HepG2 (cell line): ENCODE results near the gene USP20. TPM values are rescaled to one million over a fixed set of nuclear protein-coding genes. Genes with fewer than 3 reads are reported as not detected.

Source experiments
- ATAC-seq: fragments of 200-7000 bp; cut with Tn5 transposase; 3 replicates; pipeline ENCODE4 v1.9.1; 2020; ENCODE audit warnings: mild to moderate bottlenecking, moderate library complexity
- BruUV-seq: library from RNA; stranded (reverse); fragments of 400-500 nt; replicated peaks from 2 replicates; lab custom pipeline; 2021; lab: Mats Ljungman, UMichigan
- CTCF ChIA-PET: fragments of 300-600 bp; formaldehyde crosslinking; extraction: SDS; loops from one replicate; lab custom pipeline; 2021; ENCODE audit warnings: low total read pairs, inconsistent platforms, low intra/inter-chr PET ratio; lab: Yijun Ruan, JAX
- POLR2A ChIA-PET: fragments of 350-600 bp; sonication (Branson Sonifier 250); formaldehyde crosslinking; loops from one replicate; lab custom pipeline; 2020; ENCODE audit warnings: antibody characterized with exemption, inconsistent platforms; lab: Yijun Ruan, JAX
- DNase-seq: peaks from one replicate; pipeline ENCODE4 v3.0.0-alpha.2; 2015; ENCODE audit warnings: low spot score
- FAIRE-seq: peaks from 3 replicates; lab custom pipeline; 2011; peaks lifted over from hg19 to GRCh38; lab: Jason Lieb, UNC
- H2AFZ ChIP-seq: one replicate; pipeline ENCODE4 v1.6.1; 2011; ENCODE audit warnings: low read length, inconsistent platforms
- H3K27ac ChIP-seq: fragments of 300-600 bp; 3 replicates; pipeline ENCODE4 v1.8.0; 2011; ENCODE audit warnings: mixed run types, mild to moderate bottlenecking, mixed read lengths, low read length, inconsistent platforms; ENCODE audit not compliant: insufficient read depth; ENCODE audit errors: extremely low read length
- H3K27me3 ChIP-seq, 2 experiments: fragments of 200-600 bp in 1 of 2; 2 replicates in 1 of 2; 3 replicates in 1 of 2; pipeline versions ENCODE4 v1.6.0 to v1.8.0; 2011; ENCODE audit warnings: low read length in 2 of 2, mild to moderate bottlenecking in 2 of 2, moderate library complexity in 2 of 2, inconsistent platforms in 1 of 2; ENCODE audit not compliant: insufficient read depth in 2 of 2, control insufficient read depth in 1 of 2
- H3K36me3 ChIP-seq, 2 experiments: fragments of 200-600 bp in 1 of 2; replicated peaks in 1 of 2; 2 replicates in 1 of 2; 3 replicates in 1 of 2; pipeline versions ENCODE4 v1.5.1 to v1.8.0; 2011; ENCODE audit warnings: low read length in 2 of 2, inconsistent platforms in 1 of 2; ENCODE audit not compliant: insufficient read depth in 2 of 2, control insufficient read depth in 1 of 2
- H3K4me1 ChIP-seq: 2 replicates; pipeline ENCODE4 v1.5.1; 2012; ENCODE audit warnings: low read length, inconsistent platforms; ENCODE audit not compliant: insufficient read depth
- H3K4me2 ChIP-seq: 2 replicates; pipeline ENCODE4 v1.6.0; 2011; ENCODE audit warnings: low read depth, low read length, inconsistent platforms
- H3K4me3 ChIP-seq, 3 experiments: fragments of 200-600 bp in 1 of 3; sonication (generic), shearing (Covaris generic) in 1 of 3; replicated peaks in 1 of 3; 2 replicates each; pipeline ENCODE4 v1.5.1; 2011 to 2016; ENCODE audit warnings: low read length in 3 of 3, inconsistent platforms in 2 of 3, low read depth in 2 of 3, mild to moderate bottlenecking in 2 of 3, control low read depth in 1 of 3, mixed read lengths in 1 of 3; ENCODE audit not compliant: insufficient read depth in 1 of 3
- H3K79me2 ChIP-seq: one replicate; pipeline ENCODE4 v1.6.1; 2011; ENCODE audit warnings: low read length, inconsistent platforms; ENCODE audit not compliant: insufficient read depth
- H3K9ac ChIP-seq: 2 replicates; pipeline ENCODE4 v1.6.0; 2011; ENCODE audit warnings: mild to moderate bottlenecking, low read depth, low read length, inconsistent platforms; ENCODE audit not compliant: insufficient read depth
- H3K9me3 ChIP-seq: 2 replicates; pipeline ENCODE4 v1.5.1; 2012; ENCODE audit warnings: mild to moderate bottlenecking, low read length
- H4K20me1 ChIP-seq: 2 replicates; pipeline ENCODE4 v1.6.0; 2011; ENCODE audit warnings: inconsistent platforms, mild to moderate bottlenecking, low read length, moderate library complexity; ENCODE audit not compliant: insufficient read depth
- ATRX ChIP-seq: sonication (generic); formaldehyde crosslinking; IDR thresholded peaks from 2 replicates; pipeline ENCODE4 v1.4.0; 2020; ENCODE audit warnings: missing genetic modification reagents, borderline replicate concordance
- CTCF ChIP-seq: sonication (generic); formaldehyde crosslinking; IDR thresholded peaks from 2 replicates; pipeline ENCODE4 v1.5.0; 2020; ENCODE audit warnings: mild to moderate bottlenecking, missing genetic modification reagents, moderate library complexity
- NR3C1 ChIP-seq: sonication (generic); formaldehyde crosslinking; IDR thresholded peaks from 2 replicates; pipeline ENCODE4 v1.4.0; 2020; ENCODE audit warnings: missing genetic modification reagents
- REPIN1 ChIP-seq: sonication (generic); formaldehyde crosslinking; IDR thresholded peaks from 2 replicates; pipeline ENCODE4 v1.8.0; 2022; ENCODE audit warnings: missing genetic modification reagents, low read depth, mild to moderate bottlenecking, borderline replicate concordance
- ZNF441 ChIP-seq: sonication (generic); formaldehyde crosslinking; IDR thresholded peaks from 2 replicates; pipeline ENCODE4 v1.7.0; 2021; ENCODE audit warnings: missing genetic modification reagents, borderline replicate concordance
- WGBS: methylation state at CpG from one replicate; pipeline ENCODE4 v1.1.6; 2017; ENCODE audit warnings: low lambda C conversion rate; 5-methylcytosine and 5-hydroxymethylcytosine counted together
- in situ Hi-C: cut with HindIII; loops from 2 replicates; pipeline ENCODE4 v1.10.0; 2017; ENCODE audit warnings: low pct_unique_long_range_greater_than_20kb; ENCODE audit not compliant: extremely low pct_ligation_motif_present
- intact Hi-C: fragments of 100-400 bp; cut with micrococcal nuclease; formaldehyde crosslinking; loops from one replicate; pipeline ENCODE4 v1.10.0; 2022; ENCODE audit not compliant: unreplicated experiment
- polyA plus RNA-seq, 8 experiments: library from polyadenylated mRNA; depleted of rRNA in 3 of 8; stranded (reverse) in 7 of 8; unstranded in 1 of 8; fragments of >200 nt; fragmentation: Illumina TruSeq in 4 of 8; extraction: Trizol in 4 of 8; gene quantifications; 2 replicates each; pipeline versions ENCODE4 v1.2.1 to v1.2.3, GENCODE V29; 2011 to 2016; ENCODE audit warnings: low read depth in 4 of 8, missing spikeins in 1 of 8, mixed read lengths in 1 of 8; ENCODE audit not compliant: insufficient read depth in 1 of 8
- total RNA-seq, 5 experiments: library from RNA; depleted of rRNA; stranded (reverse); fragments of >200 nt; fragmentation: Illumina TruSeq; extraction: Trizol; gene quantifications; 2 replicates each; pipeline ENCODE4 v1.2.3, GENCODE V29; 2016; ENCODE audit warnings: low read depth in 1 of 5

The USP20 gene
- total and polyA plus RNA-seq, 2 of the 13 experiments (the other 11 are each of a cell fraction or from before 2014, with no cell fraction given): 4.4 to 5.9 TPM

DNA sequence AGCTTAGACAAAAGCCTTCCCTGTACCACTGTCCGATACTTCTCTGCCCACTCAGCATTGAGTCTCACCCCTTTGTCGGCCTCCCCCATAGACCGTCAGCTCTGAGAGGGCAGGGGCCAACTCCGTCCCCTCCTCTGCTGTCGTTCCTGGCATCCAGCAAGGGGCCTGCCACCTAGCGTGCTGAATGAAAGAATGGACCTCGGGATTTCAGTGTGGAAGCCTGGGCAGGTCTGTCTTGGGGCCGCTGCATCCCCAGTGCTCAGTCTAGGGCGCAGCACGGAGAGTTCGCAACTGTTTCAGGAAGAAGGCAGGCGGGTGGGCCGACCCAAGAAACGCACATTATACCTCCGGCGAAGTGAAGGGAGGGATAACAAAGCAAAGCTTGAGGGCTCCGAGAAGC lies 33.8 kb upstream of the USP20 start:
- ChIA-PET POLR2A (no interaction called here), CTCF (no interaction called here)
- Histone ChIP-seq H2AFZ (no peak overlapping the region), H3K36me3 (peaks cover 2 to 6% of the 10 kb centered on the region in 2 experiments; a peak in 1 of 5 replicates), H3K9me3 (no peaks in the 10 kb centered on the region), H4K20me1 (no peaks in the 10 kb centered on the region), H3K9ac (no peak overlapping the region), H3K4me2 (peak overlapping the region; percentile 35; the same call in 1 of the 2 replicates), H3K4me3 (no peak overlapping the region), H3K27me3 (no peaks in the 10 kb centered on the region), H3K4me1 (peaks cover 26% of the 10 kb centered on the region), H3K79me2 (peaks cover 9% of the 10 kb centered on the region), H3K27ac (no peak overlapping the region)
- 59% methylated on average over 17 of the region's 17 CpGs for WGBS
- no TSS peak for BruUV-seq
- in situ Hi-C loops: no loop called here
- intact Hi-C loops: no loop called here
- FAIRE-seq (no peak), DNase-seq (no peak), ATAC-seq (peak; percentile 18; the same call in 2 of the 3 replicates)
- no peak for TF ChIP-seq REPIN1
- no peak for TF ChIP-seq ATRX (CRISPR knock-in tag)
- peak; percentile 37 for TF ChIP-seq CTCF
- no peak for TF ChIP-seq NR3C1 (CRISPR knock-in tag)
- peak; percentile 31; the same call in 1 of the 2 replicates for TF ChIP-seq ZNF441 (CRISPR knock-in tag)
